HG03520 (cell line): Measurements from ENCODE around the gene BAZ2B.

Source experiments
- ATAC-seq: cut with Tn5 transposase; IDR thresholded peaks from one replicate; pipeline ENCODE4 v1.9.1; 2021; ENCODE audit warnings: mild to moderate bottlenecking, moderate library complexity; ENCODE audit not compliant: unreplicated experiment

Gene BAZ2B

GRCh38 chr2:159349674-159350299, 266.6 kb downstream of the BAZ2B start:
- no peak for ATAC-seq

DNA sequence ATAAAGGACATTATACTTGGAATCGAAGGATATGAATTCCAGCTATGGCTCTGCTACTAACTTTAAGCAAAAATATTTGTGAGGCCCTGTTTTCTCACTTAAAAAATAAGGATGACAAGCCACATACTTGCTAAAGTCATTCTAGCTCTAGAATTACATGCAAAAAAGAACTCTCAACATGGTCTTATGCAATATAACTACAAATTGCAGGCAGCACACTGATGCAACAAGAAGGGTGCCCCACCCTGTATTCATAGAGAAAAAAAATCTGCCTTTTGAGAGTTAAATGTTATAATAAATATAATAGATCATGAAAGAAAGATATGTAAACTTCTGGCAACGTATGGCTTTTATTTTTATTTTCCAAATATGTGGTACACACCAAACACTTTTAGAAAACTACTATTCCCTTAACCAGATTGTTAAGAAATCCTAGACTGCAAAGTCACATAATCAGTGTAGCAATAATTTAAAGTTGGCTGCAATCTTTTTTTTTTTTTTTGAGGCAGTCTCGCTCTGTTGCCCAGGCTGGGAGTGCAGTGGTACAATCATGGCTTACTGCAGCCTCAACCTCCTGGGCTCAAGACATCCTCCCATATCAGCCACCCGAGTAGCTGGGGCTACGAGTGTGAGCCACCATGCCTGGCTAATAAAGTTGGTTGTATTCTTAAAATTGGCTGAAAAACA, 289.6 kb downstream of the BAZ2B start:
- no peak for ATAC-seq

GRCh38 chr2:159322419-159322818, 293.9 kb downstream of the BAZ2B start:
- ATAC-seq = no peak

GRCh38 chr2:159317392-159318088, 298.8 kb downstream of the BAZ2B start:
- no peak for ATAC-seq

GRCh38 chr2:159307942-159308341, 308.4 kb downstream of the BAZ2B start:
- no peak for ATAC-seq

GRCh38 chr2:159300586-159300985, 315.8 kb downstream of the BAZ2B start:
- no peak for ATAC-seq

GRCh38 chr2:159298967-159299366, 317.4 kb downstream of the BAZ2B start:
- ATAC-seq = no peak

- no peak for ATAC-seq
These were observed 319.2 kb downstream of the BAZ2B start for GRCh38 chr2:159297042-159297707.

DNA sequence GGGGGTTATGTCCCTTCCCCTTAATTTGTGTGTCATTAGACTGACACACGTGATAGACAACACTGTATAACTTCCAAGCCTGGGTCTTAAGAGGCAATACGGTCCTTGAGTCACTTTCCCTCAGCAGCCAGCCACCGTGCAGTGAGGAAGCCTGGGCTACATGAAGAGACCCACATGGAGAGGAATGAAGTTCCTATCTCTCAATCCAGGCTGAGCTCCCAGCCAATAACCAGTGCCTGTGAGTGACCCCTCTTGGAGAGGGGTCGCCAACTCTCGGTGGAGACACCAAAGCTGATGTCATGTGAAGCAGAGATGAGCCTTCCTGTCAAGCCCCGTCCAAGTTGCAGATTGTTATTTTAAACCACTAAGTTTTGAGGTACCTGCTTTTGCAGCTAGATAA, 324.2 kb downstream of the BAZ2B start:
- no peak for ATAC-seq

- ATAC-seq = no peak
These were observed 325.9 kb downstream of the BAZ2B start for GRCh38 chr2:159290289-159290907.

GRCh38 chr2:159287733-159288132, 328.6 kb downstream of the BAZ2B start:
- ATAC-seq = no peak

GRCh38 chr2:159286709-159287441, 329.5 kb downstream of the BAZ2B start:
- ATAC-seq = peak; percentile 90

- ATAC-seq = no peak
These were observed 330.2 kb downstream of the BAZ2B start, which contains the start of gene WDSUB1 for GRCh38 chr2:159285929-159286708. Gene WDSUB1, minus strand, starts transcription at chr2:159286703. Its CDS starts 3,634 bp downstream, at chr2:159283069.

DNA sequence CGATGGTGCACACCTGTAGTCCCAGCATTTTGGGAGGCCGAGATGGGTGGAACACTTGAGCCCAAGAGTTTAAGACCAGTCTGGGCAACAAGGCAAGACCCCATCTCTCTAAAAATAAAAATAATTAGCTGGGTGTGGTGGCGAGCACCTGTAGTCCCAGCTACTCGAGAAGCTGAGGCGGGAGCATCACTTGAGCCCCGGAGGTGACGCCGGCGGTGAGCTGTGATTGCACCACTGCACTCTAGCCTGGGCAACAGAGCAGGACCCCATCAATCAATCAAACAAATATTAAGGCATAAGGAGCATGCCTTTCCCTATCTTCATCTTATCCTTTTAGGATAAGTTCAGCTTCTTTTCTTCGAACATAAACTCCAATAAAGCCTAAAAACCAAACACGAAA, 330.9 kb downstream of the BAZ2B start:
- no peak for ATAC-seq

- ATAC-seq = no peak
These were observed 332.8 kb downstream of the BAZ2B start for GRCh38 chr2:159283529-159283928.

DNA sequence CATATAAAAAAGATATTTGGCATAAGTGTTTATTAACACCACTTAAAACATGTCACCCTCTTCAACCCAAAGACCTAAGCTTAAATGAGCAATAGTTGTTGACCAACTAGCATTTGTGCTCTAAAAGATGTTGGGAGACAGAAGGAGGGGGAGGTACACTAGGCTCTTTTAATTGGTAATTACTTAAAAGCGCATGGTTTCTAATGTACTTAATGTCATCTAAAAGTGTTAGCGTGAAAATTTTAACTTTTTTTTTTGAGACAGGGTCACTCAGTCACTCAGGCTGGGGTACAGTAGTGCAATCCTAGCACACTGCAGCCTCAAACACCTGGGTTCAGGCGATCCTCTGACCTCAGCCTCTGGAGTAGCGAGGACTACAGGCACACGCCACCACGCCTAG, 335.3 kb downstream of the BAZ2B start:
- ATAC-seq = no peak

DNA sequence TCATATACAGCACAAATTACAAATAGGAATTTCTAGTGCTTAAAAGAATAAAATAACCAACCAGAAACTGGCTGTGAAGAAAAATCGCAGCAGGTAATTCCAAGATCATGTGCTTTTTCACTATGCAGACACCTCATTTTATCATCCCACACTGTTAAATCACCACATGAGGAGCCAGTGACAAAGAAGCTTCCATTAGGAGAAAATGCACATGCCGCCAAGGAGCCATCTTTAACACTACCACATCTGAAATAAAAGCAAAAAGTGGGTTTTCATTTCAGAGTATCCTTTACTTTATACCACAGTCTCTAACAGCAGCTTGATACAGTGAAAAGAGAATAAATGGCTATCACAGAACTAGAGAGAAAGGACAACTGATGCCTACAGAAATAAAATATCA, 336.6 kb downstream of the BAZ2B start:
- ATAC-seq = no peak

DNA sequence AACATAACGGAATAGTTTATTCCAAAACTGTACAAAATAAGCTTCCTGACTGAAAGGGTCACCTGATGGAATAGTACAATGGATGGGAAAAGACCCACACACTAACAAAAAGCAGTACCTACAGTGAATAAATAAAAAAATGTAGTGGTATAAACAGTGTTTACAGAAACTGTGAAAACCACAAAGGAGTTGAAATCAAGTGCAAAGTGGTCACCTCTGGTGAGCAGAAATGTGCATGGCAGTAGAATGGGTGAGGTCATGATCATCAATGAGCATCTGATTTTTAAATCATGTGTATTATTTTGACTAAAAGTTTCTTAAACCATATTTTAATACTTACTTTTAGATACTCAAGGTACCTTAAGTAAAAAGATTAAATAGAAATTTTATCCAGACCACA, 341.2 kb downstream of the BAZ2B start:
- no peak for ATAC-seq

GRCh38 chr2:159272156-159272555, 344.2 kb downstream of the BAZ2B start:
- no peak for ATAC-seq
